ENCODE measurements around the gene RILPL2. TPM values are rescaled to one million over a fixed set of nuclear protein-coding genes. Genes with fewer than 3 reads are reported as not detected.
"Not testable (repeated sequence)": the region's sequence is repeated elsewhere in the genome, so short reads cannot be mapped to it uniquely, and the experiment has no call there.

Gene RILPL2
- total RNA-seq, 1 experiment from 2014 or later: 3.9 TPM

GRCh38 chr12:123384318-123384993, 52.0 kb downstream of the RILPL2 start:
- DNase-seq (ENCODE audit: low spot score): no peak

- no peak for DNase-seq (ENCODE audit: low spot score)
Observed at GRCh38 chr12:123382684-123383083, 53.8 kb downstream of the RILPL2 start.

- DNase-seq (ENCODE audit: low spot score): no peak
Observed at GRCh38 chr12:123379391-123379790, 57.1 kb downstream of the RILPL2 start.

GRCh38 chr12:123372415-123372814, 64.1 kb downstream of the RILPL2 start:
- DNase-seq (ENCODE audit: low spot score): not testable (repeated sequence)

- DNase-seq (ENCODE audit: low spot score): not testable (repeated sequence)
Observed at GRCh38 chr12:123371667-123372368, 64.7 kb downstream of the RILPL2 start.

- no peak for DNase-seq (ENCODE audit: low spot score)
Observed at GRCh38 chr12:123369229-123369628, 67.3 kb downstream of the RILPL2 start.

GRCh38 chr12:123368431-123368830, 68.1 kb downstream of the RILPL2 start:
- not testable (repeated sequence) for DNase-seq (ENCODE audit: low spot score)

GRCh38 chr12:123367511-123367910, 69.0 kb downstream of the RILPL2 start:
- peak; percentile 30 for DNase-seq (ENCODE audit: low spot score)

Other genes starting within 250 kb of the RILPL2 start
- gene MPHOSPH9, start 203.5 kb downstream of the RILPL2 start, total RNA-seq (2014; rRNA removed; shearing (Covaris generic)): 59.8 and 75.1 TPM in 2 replicates
- 14.8 and 20.2 TPM in 2 replicates for gene MTRFR, start 203.2 kb downstream of the RILPL2 start, total RNA-seq (2014; rRNA removed; shearing (Covaris generic))
- gene CDK2AP1, start 164.8 kb downstream of the RILPL2 start, total RNA-seq (2014; rRNA removed; shearing (Covaris generic)): 252 and 256 TPM in 2 replicates
- 26.8 and 39.2 TPM in 2 replicates for gene SBNO1, start 71.8 kb downstream of the RILPL2 start, total RNA-seq (2014; rRNA removed; shearing (Covaris generic))
- 62.4 and 63.7 TPM in 2 replicates for gene KMT5A, start 52.6 kb downstream of the RILPL2 start, total RNA-seq (2014; rRNA removed; shearing (Covaris generic))
- gene SNRNP35, start 21.5 kb upstream of the RILPL2 start, total RNA-seq (2014; rRNA removed; shearing (Covaris generic)): 8.6 and 12.0 TPM in 2 replicates
- 9.3 and 16.1 TPM in 2 replicates for gene RILPL1, start 97.0 kb upstream of the RILPL2 start, total RNA-seq (2014; rRNA removed; shearing (Covaris generic))
- 235 and 272 TPM in 2 replicates for gene TMED2, start 147.9 kb upstream of the RILPL2 start, total RNA-seq (2014; rRNA removed; shearing (Covaris generic))
- gene DDX55, start 165.4 kb upstream of the RILPL2 start, total RNA-seq (2014; rRNA removed; shearing (Covaris generic)): 25.9 and 30.5 TPM in 2 replicates
- gene EIF2B1, start 197.0 kb upstream of the RILPL2 start, total RNA-seq (2014; rRNA removed; shearing (Covaris generic)): 69.5 and 75.1 TPM in 2 replicates
- 44.0 and 56.3 TPM in 2 replicates for gene GTF2H3, start 197.1 kb upstream of the RILPL2 start, total RNA-seq (2014; rRNA removed; shearing (Covaris generic))
- 22.8 and 22.9 TPM in 2 replicates for gene TCTN2, start 234.4 kb upstream of the RILPL2 start, total RNA-seq (2014; rRNA removed; shearing (Covaris generic))